Measurements from ENCODE around the gene PLA2G5.

Gene PLA2G5

GRCh38 chr1:20035114-20035513 is 34.9 kb upstream of the PLA2G5 start:
- no peaks in the 10 kb centered on the region for H3F3A ChIP-seq (ENCODE audit: insufficient read depth, low read length)
- TF ChIP-seq CTCF (IDR thresholded peaks at IDR 0.05; ENCODE audit: low read length) (no peak), EZH2 (IDR thresholded peaks at IDR 0.05; ENCODE audit: borderline replicate concordance, low read length) (no peak)
- no peaks in the 10 kb centered on the region for H3K9me2 ChIP-seq (ENCODE audit: low read depth, low read length)
- H3K27me3 ChIP-seq (ENCODE audit: insufficient read depth, low read length) = peaks cover 6% of the 10 kb centered on the region; the same call in 1 of the 2 replicates
- H3K27ac ChIP-seq (ENCODE audit: low read depth, low read length, poor library complexity, severe bottlenecking) = no peak overlapping the region
- H2AFZ ChIP-seq (ENCODE audit: low read length) = no peak overlapping the region
- H3K4me1 ChIP-seq (ENCODE audit: insufficient read depth, low read length, severe bottlenecking) = no peaks in the 10 kb centered on the region
- H4K20me1 ChIP-seq (ENCODE audit: insufficient read depth, low read length) = no peaks in the 10 kb centered on the region
- H3K9ac ChIP-seq (ENCODE audit: low read length) = no peak overlapping the region
- H3K79me2 ChIP-seq (ENCODE audit: insufficient read depth, low read length) = no peaks in the 10 kb centered on the region
- no peaks in the 10 kb centered on the region for H3K36me3 ChIP-seq (ENCODE audit: insufficient read depth, low read length)
- no peak overlapping the region for H3K4me2 ChIP-seq (ENCODE audit: low read length)
- no peak overlapping the region for H3K4me3 ChIP-seq (ENCODE audit: low read depth, low read length, poor library complexity, severe bottlenecking)
- H3K9me3 ChIP-seq (ENCODE audit: low read length) = no peaks in the 10 kb centered on the region

DNA sequence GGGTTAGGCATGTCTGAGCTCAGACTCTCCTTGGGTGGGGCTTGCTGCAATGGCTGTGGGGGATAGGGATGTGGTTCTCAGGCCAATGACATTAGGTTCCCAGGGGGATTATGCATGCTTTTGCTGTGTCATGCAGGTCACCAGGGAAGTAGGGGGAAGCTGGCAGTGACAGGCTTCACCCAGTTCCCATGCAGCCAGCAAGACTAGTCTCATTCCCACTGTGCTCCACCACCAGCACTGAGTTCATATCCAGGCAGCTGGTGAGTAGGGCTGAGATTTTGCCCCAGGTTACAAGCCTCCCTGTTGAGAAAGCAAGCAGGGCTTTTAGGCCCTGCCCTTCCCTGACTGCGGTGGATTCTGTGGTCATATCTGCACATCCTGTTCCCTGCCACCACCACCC is 32.1 kb upstream of the PLA2G5 start:
- Histone ChIP-seq H3K4me1 (ENCODE audit: insufficient read depth, low read length, severe bottlenecking) (no peaks in the 10 kb centered on the region), H2AFZ (ENCODE audit: low read length) (no peak overlapping the region), H3K27ac (ENCODE audit: low read depth, low read length, poor library complexity, severe bottlenecking) (no peak overlapping the region), H3K36me3 (ENCODE audit: insufficient read depth, low read length) (no peaks in the 10 kb centered on the region), H3K27me3 (ENCODE audit: insufficient read depth, low read length) (peaks cover 2% of the 10 kb centered on the region; the same call in 1 of the 2 replicates), H3K4me3 (ENCODE audit: low read depth, low read length, poor library complexity, severe bottlenecking) (no peak overlapping the region), H3K9ac (ENCODE audit: low read length) (no peak overlapping the region), H3K9me2 (ENCODE audit: low read depth, low read length) (no peaks in the 10 kb centered on the region), H3K4me2 (ENCODE audit: low read length) (no peak overlapping the region), H4K20me1 (ENCODE audit: insufficient read depth, low read length) (no peaks in the 10 kb centered on the region), H3F3A (ENCODE audit: insufficient read depth, low read length) (no peaks in the 10 kb centered on the region), H3K79me2 (ENCODE audit: insufficient read depth, low read length) (no peaks in the 10 kb centered on the region), H3K9me3 (ENCODE audit: low read length) (no peaks in the 10 kb centered on the region)
- TF ChIP-seq CTCF (IDR thresholded peaks at IDR 0.05; ENCODE audit: low read length) (no peak), EZH2 (IDR thresholded peaks at IDR 0.05; ENCODE audit: borderline replicate concordance, low read length) (no peak)

- Histone ChIP-seq H4K20me1 (ENCODE audit: insufficient read depth, low read length) (no peaks in the 10 kb centered on the region), H3K9me3 (ENCODE audit: low read length) (peaks cover 8% of the 10 kb centered on the region), H3K79me2 (ENCODE audit: insufficient read depth, low read length) (no peaks in the 10 kb centered on the region), H3K36me3 (ENCODE audit: insufficient read depth, low read length) (no peaks in the 10 kb centered on the region), H3K4me3 (ENCODE audit: low read depth, low read length, poor library complexity, severe bottlenecking) (no peak overlapping the region), H3K9me2 (ENCODE audit: low read depth, low read length) (no peaks in the 10 kb centered on the region), H3K4me2 (ENCODE audit: low read length) (no peak overlapping the region), H3K27me3 (ENCODE audit: insufficient read depth, low read length) (no peaks in the 10 kb centered on the region), H3F3A (ENCODE audit: insufficient read depth, low read length) (no peaks in the 10 kb centered on the region), H3K27ac (ENCODE audit: low read depth, low read length, poor library complexity, severe bottlenecking) (no peak overlapping the region), H2AFZ (ENCODE audit: low read length) (no peak overlapping the region), H3K4me1 (ENCODE audit: insufficient read depth, low read length, severe bottlenecking) (no peaks in the 10 kb centered on the region), H3K9ac (ENCODE audit: low read length) (no peak overlapping the region)
- TF ChIP-seq CTCF (IDR thresholded peaks at IDR 0.05; ENCODE audit: low read length) = no peak
- no peak for TF ChIP-seq EZH2 (IDR thresholded peaks at IDR 0.05; ENCODE audit: borderline replicate concordance, low read length)
Measured at GRCh38 chr1:20047096-20047495, 22.9 kb upstream of the PLA2G5 start.

Measured in OCI-LY1 (cell line).